IMR-90 (cell line): ENCODE measurements around the gene TMEM229A. TPM values are rescaled to one million over a fixed set of nuclear protein-coding genes. Genes with fewer than 3 reads are reported as not detected.

Experiments used
- ATAC-seq: fragments of 200-7000 bp; cut with Tn5 transposase; 2 replicates; pipeline ENCODE4 v1.9.1; 2020; ENCODE audit warnings: low read depth, mild to moderate bottlenecking, moderate library complexity
- BruUV-seq: library from RNA; stranded (reverse); fragments of 400-500 nt; replicated peaks from 2 replicates; lab custom pipeline; 2021; lab: Mats Ljungman, UMichigan
- CTCF ChIA-PET: fragments of 300-600 bp; formaldehyde crosslinking; extraction: SDS; loops from one replicate; lab custom pipeline; 2021; ENCODE audit warnings: antibody characterized with exemption; lab: Yijun Ruan, JAX
- POLR2A ChIA-PET: fragments of 300-600 bp; sonication (Branson Sonifier 250); formaldehyde crosslinking; loops from one replicate; lab custom pipeline; 2022; ENCODE audit warnings: antibody characterized with exemption; ENCODE audit not compliant: unreplicated experiment; lab: Charles Lee
- DNase-seq: peaks from one replicate; pipeline ENCODE4 v3.0.0; 2013
- H2AFZ ChIP-seq: replicated peaks from 2 replicates; pipeline ENCODE3; 2013; ENCODE audit warnings: low read length, mild to moderate bottlenecking; ENCODE audit not compliant: poor library complexity
- H2AK5ac ChIP-seq: 2 replicates; pipeline ENCODE4 v1.6.1; 2013; ENCODE audit warnings: low read depth, low read length, inconsistent platforms
- H2AK9ac ChIP-seq: replicated peaks from 2 replicates; pipeline ENCODE3; 2013; ENCODE audit warnings: mild to moderate bottlenecking, low read depth, low read length, moderate library complexity; ENCODE audit not compliant: poor library complexity
- H2BK120ac ChIP-seq: 2 replicates; pipeline ENCODE4 v1.6.1; 2013; ENCODE audit warnings: low read depth, low read length, inconsistent platforms
- H2BK15ac ChIP-seq: 3 replicates; pipeline ENCODE4 v1.6.1; 2013; ENCODE audit warnings: low read depth, low read length, inconsistent platforms
- H2BK20ac ChIP-seq: 2 replicates; pipeline ENCODE4 v1.6.1; 2013; ENCODE audit warnings: low read depth, mild to moderate bottlenecking, inconsistent platforms, low read length, moderate library complexity
- H2BK5ac ChIP-seq: 2 replicates; pipeline ENCODE4 v1.6.1; 2013; ENCODE audit warnings: mild to moderate bottlenecking, low read depth, low read length, inconsistent platforms; ENCODE audit not compliant: poor library complexity, severe bottlenecking
- H3K14ac ChIP-seq: replicated peaks from 2 replicates; pipeline ENCODE4 v1.6.1; 2013; ENCODE audit warnings: low read depth, low read length, inconsistent platforms
- H3K18ac ChIP-seq: 2 replicates; pipeline ENCODE4 v1.6.1; 2013; ENCODE audit warnings: low read depth, low read length, control low read depth
- H3K23ac ChIP-seq: 2 replicates; pipeline ENCODE4 v1.6.1; 2013; ENCODE audit warnings: low read depth, low read length, inconsistent platforms
- H3K27ac ChIP-seq: 2 replicates; pipeline ENCODE4 v1.5.1; 2013; ENCODE audit warnings: mild to moderate bottlenecking, control low read depth, low read length; ENCODE audit not compliant: insufficient read depth
- H3K27me3 ChIP-seq: 2 replicates; pipeline ENCODE4 v1.6.1; 2013; ENCODE audit warnings: low read length; ENCODE audit not compliant: control insufficient read depth, insufficient read depth
- H3K36me3 ChIP-seq: 2 replicates; pipeline ENCODE4 v1.6.1; 2013; ENCODE audit warnings: low read length, mixed read lengths; ENCODE audit not compliant: control insufficient read depth, insufficient read depth
- H3K4ac ChIP-seq: 2 replicates; pipeline ENCODE4 v1.6.1; 2013; ENCODE audit warnings: low read depth, low read length, inconsistent platforms
- H3K4me1 ChIP-seq: 2 replicates; pipeline ENCODE4 v1.6.1; 2013; ENCODE audit warnings: low read length, mixed read lengths; ENCODE audit not compliant: control insufficient read depth, insufficient read depth
- H3K4me2 ChIP-seq: 2 replicates; pipeline ENCODE4 v1.6.1; 2013; ENCODE audit warnings: low read depth, mild to moderate bottlenecking, control low read depth, low read length, moderate library complexity
- H3K4me3 ChIP-seq: 2 replicates; pipeline ENCODE4 v1.5.1; 2013; ENCODE audit warnings: low read depth, mild to moderate bottlenecking, control low read depth, low read length, moderate library complexity; ENCODE audit not compliant: insufficient read depth
- H3K56ac ChIP-seq: 2 replicates; pipeline ENCODE4 v1.6.1; 2013; ENCODE audit warnings: low read length, inconsistent platforms; ENCODE audit not compliant: insufficient read depth; ENCODE audit errors: extremely low read depth
- H3K79me1 ChIP-seq, 2 experiments: 2 replicates each; pipeline ENCODE4 v1.6.1; 2013; ENCODE audit warnings: low read length in 2 of 2, inconsistent platforms in 1 of 2, low read depth in 1 of 2
- H3K9ac ChIP-seq: 2 replicates; pipeline ENCODE4 v1.6.1; 2013; ENCODE audit warnings: low read depth, low read length, control low read depth
- H3K9me1 ChIP-seq: 2 replicates; pipeline ENCODE4 v1.6.1; 2013; ENCODE audit warnings: low read length, inconsistent platforms; ENCODE audit not compliant: insufficient read depth
- H3K9me3 ChIP-seq: 2 replicates; pipeline ENCODE4 v1.6.1; 2013; ENCODE audit warnings: low read length; ENCODE audit not compliant: control insufficient read depth, insufficient read depth
- H4K20me1 ChIP-seq: 2 replicates; pipeline ENCODE4 v1.6.1; 2013; ENCODE audit warnings: low read length, inconsistent platforms; ENCODE audit not compliant: insufficient read depth
- H4K5ac ChIP-seq: 2 replicates; pipeline ENCODE4 v1.6.1; 2013; ENCODE audit warnings: mild to moderate bottlenecking, low read depth, low read length, control low read depth
- H4K8ac ChIP-seq, 2 experiments: 2 replicates each; pipeline ENCODE4 v1.6.1; 2013; ENCODE audit warnings: low read depth in 2 of 2, low read length in 2 of 2, control low read depth in 1 of 2, inconsistent platforms in 1 of 2
- H4K91ac ChIP-seq: 2 replicates; pipeline ENCODE4 v1.6.1; 2013; ENCODE audit warnings: low read depth, low read length, inconsistent platforms; ENCODE audit not compliant: insufficient read depth
- BHLHE40 ChIP-seq: fragments of 150-350 bp; IDR thresholded peaks from 2 replicates; pipeline ENCODE4 v1.6.1; 2016; ENCODE audit warnings: mild to moderate bottlenecking, low read depth, low read length
- FOS ChIP-seq: fragments of 150-350 bp; IDR thresholded peaks from 2 replicates; pipeline ENCODE4 v1.6.1; 2016; ENCODE audit warnings: low read depth, low read length
- POLR2A ChIP-seq: IDR thresholded peaks from 2 replicates; pipeline ENCODE4 v1.6.1; 2012; ENCODE audit warnings: mild to moderate bottlenecking, low read depth, low read length
- RCOR1 ChIP-seq: IDR thresholded peaks from 2 replicates; pipeline ENCODE4 v1.6.1; 2012; ENCODE audit warnings: mild to moderate bottlenecking, low read length, improper control_type of control experiment; ENCODE audit not compliant: insufficient replicate concordance
- RFX5 ChIP-seq: IDR thresholded peaks from 2 replicates; pipeline ENCODE4 v1.8.0; 2012; ENCODE audit warnings: low read depth, mild to moderate bottlenecking, low read length, moderate library complexity
- SMC3 ChIP-seq: fragments of 150-350 bp; IDR thresholded peaks from 2 replicates; pipeline ENCODE4 v1.6.1; 2016; ENCODE audit warnings: low read depth, mild to moderate bottlenecking, antibody characterized with exemption, low read length, moderate library complexity
- WGBS, 2 experiments: methylation state at CpG; one replicate each; pipeline versions ENCODE4 v1.1.5 to v1.1.7; 2013; ENCODE audit warnings: missing lambda C conversion rate in 2 of 2; ENCODE audit not compliant: insufficient read length in 1 of 2; ENCODE audit errors: extremely low coverage in 2 of 2; 5-methylcytosine and 5-hydroxymethylcytosine counted together
- dilution Hi-C: fragments of 300-500 bp; cut with HindIII; formaldehyde crosslinking; loops from one replicate; pipeline ENCODE4 v1.14.3; 2018; ENCODE audit warnings: low sequenced_read_pairs; ENCODE audit not compliant: unreplicated experiment
- in situ Hi-C: fragments of 300-500 bp; cut with MboI; formaldehyde crosslinking; loops from 3 replicates; pipeline ENCODE4 v1.14.3; 2019; ENCODE audit warnings: low sequenced_read_pairs, inconsistent platforms, mixed read lengths
- intact Hi-C: fragments of 100-400 bp; cut with micrococcal nuclease; formaldehyde crosslinking; loops from 2 replicates; pipeline ENCODE4 v1.10.0; 2022
- polyA plus RNA-seq, 3 experiments: library from polyadenylated mRNA; depleted of rRNA; stranded (reverse); fragments of >200 nt; gene quantifications; 2 replicates each; pipeline ENCODE4 v1.2.3, GENCODE V29; 2012; ENCODE audit warnings: low replicate concordance in 1 of 3
- total RNA-seq: library from RNA; depleted of rRNA; stranded (reverse); fragments of >200 nt; gene quantifications from 2 replicates; pipeline ENCODE4 v1.2.3, GENCODE V29; 2012
- TF ChIP-seq, protein P1 (sequence below): fragments of 150-350 bp; IDR thresholded peaks from 2 replicates; pipeline ENCODE4 v1.6.1; 2016; ENCODE audit warnings: low read depth, mild to moderate bottlenecking, low read length, moderate library complexity, borderline replicate concordance

Gene TMEM229A
- total and polyA plus RNA-seq, 2 of the 4 experiments (the other 2 are of a cell fraction) = not detected

DNA sequence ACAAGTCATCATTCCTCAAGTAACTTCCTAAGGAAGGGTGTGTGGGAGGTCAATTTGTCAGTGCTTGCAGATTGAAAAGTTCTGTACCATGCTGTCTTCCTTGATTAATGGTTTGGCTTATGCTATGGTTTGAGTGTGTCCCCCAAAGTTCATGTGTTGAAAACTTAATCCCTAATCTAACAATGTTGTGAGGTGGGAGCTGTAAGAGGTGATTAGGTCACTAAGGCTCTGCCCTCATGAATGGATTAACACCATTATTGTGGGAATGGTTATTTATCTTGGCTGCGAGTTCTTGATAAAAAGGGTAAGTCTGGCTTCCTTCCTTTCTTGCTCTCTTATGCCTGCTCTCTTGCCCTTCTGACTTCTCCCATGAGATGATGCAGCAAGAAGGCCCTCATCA lies 29.3 kb upstream of the TMEM229A start:
- CTCF ChIA-PET = no interaction called here
- WGBS, 2 experiments = no CpG with 5 or more reads among the region's 1 CpG
- intact Hi-C loops = no loop called here

More for the DNA sequence above, 29.3 kb upstream of the TMEM229A start:
- POLR2A ChIA-PET = no interaction called here
- Histone ChIP-seq H2AK5ac (no peak overlapping the region), H4K20me1 (no peaks in the 10 kb centered on the region), H3K56ac (no peak overlapping the region), H4K5ac (no peak overlapping the region), H4K91ac (no peak overlapping the region), H3K9me1 (no peaks in the 10 kb centered on the region), H3K4me2 (no peak overlapping the region), H4K8ac (no peak overlapping the region), H3K23ac (no peak overlapping the region), H3K36me3 (no peaks in the 10 kb centered on the region), H3K4ac (no peak overlapping the region), H3K9me3 (no peaks in the 10 kb centered on the region), H3K18ac (no peak overlapping the region), H3K4me3 (no peak overlapping the region), H2BK5ac (no peak overlapping the region), H3K27me3 (no peaks in the 10 kb centered on the region; the same call in 1 of the 2 replicates), H2AK9ac (no peak overlapping the region), H3K9ac (no peak overlapping the region), H3K4me1 (no peaks in the 10 kb centered on the region), H3K27ac (no peak overlapping the region), H2BK15ac (no peak overlapping the region), H2BK20ac (no peak overlapping the region), H3K79me1 (no peaks in the 10 kb centered on the region), H2BK120ac (no peak overlapping the region), H2AFZ (no peak overlapping the region), H3K14ac (no peak overlapping the region)
- in situ Hi-C loops = no loop called here
- dilution Hi-C loops = no loop called here
- BruUV-seq = no TSS peak
- no peak for ATAC-seq
- TF ChIP-seq RCOR1 (no peak), BHLHE40 (no peak), FOS (no peak), RFX5 (no peak), SMC3 (no peak), POLR2A (no peak)
- TF ChIP-seq, protein P1, sequence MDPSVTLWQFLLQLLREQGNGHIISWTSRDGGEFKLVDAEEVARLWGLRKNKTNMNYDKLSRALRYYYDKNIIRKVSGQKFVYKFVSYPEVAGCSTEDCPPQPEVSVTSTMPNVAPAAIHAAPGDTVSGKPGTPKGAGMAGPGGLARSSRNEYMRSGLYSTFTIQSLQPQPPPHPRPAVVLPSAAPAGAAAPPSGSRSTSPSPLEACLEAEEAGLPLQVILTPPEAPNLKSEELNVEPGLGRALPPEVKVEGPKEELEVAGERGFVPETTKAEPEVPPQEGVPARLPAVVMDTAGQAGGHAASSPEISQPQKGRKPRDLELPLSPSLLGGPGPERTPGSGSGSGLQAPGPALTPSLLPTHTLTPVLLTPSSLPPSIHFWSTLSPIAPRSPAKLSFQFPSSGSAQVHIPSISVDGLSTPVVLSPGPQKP = no peak
- no peak for DNase-seq
